HepG2 (cell line): ENCODE data around the gene ATP4A. TPM values are rescaled to one million over a fixed set of nuclear protein-coding genes. Genes with fewer than 3 reads are reported as not detected.

ENCODE experiments used
- ATAC-seq: fragments of 200-7000 bp; cut with Tn5 transposase; 3 replicates; pipeline ENCODE4 v1.9.1; 2020; ENCODE audit warnings: mild to moderate bottlenecking, moderate library complexity
- BruUV-seq: library from RNA; stranded (reverse); fragments of 400-500 nt; replicated peaks from 2 replicates; lab custom pipeline; 2021; lab: Mats Ljungman, UMichigan
- CTCF ChIA-PET: fragments of 300-600 bp; formaldehyde crosslinking; extraction: SDS; loops from one replicate; lab custom pipeline; 2021; ENCODE audit warnings: low total read pairs, inconsistent platforms, low intra/inter-chr PET ratio; lab: Yijun Ruan, JAX
- POLR2A ChIA-PET: fragments of 350-600 bp; sonication (Branson Sonifier 250); formaldehyde crosslinking; loops from one replicate; lab custom pipeline; 2020; ENCODE audit warnings: antibody characterized with exemption, inconsistent platforms; lab: Yijun Ruan, JAX
- DNase-seq: peaks from one replicate; pipeline ENCODE4 v3.0.0-alpha.2; 2015; ENCODE audit warnings: low spot score
- FAIRE-seq: peaks from 3 replicates; lab custom pipeline; 2011; peaks lifted over from hg19 to GRCh38; lab: Jason Lieb, UNC
- H2AFZ ChIP-seq: one replicate; pipeline ENCODE4 v1.6.1; 2011; ENCODE audit warnings: low read length, inconsistent platforms
- H3K27ac ChIP-seq: fragments of 300-600 bp; 3 replicates; pipeline ENCODE4 v1.8.0; 2011; ENCODE audit warnings: mixed run types, mild to moderate bottlenecking, mixed read lengths, low read length, inconsistent platforms; ENCODE audit not compliant: insufficient read depth; ENCODE audit errors: extremely low read length
- H3K27me3 ChIP-seq, 2 experiments: fragments of 200-600 bp in 1 of 2; 2 replicates in 1 of 2; 3 replicates in 1 of 2; pipeline versions ENCODE4 v1.6.0 to v1.8.0; 2011; ENCODE audit warnings: low read length in 2 of 2, mild to moderate bottlenecking in 2 of 2, moderate library complexity in 2 of 2, inconsistent platforms in 1 of 2; ENCODE audit not compliant: insufficient read depth in 2 of 2, control insufficient read depth in 1 of 2
- H3K36me3 ChIP-seq, 2 experiments: fragments of 200-600 bp in 1 of 2; replicated peaks in 1 of 2; 2 replicates in 1 of 2; 3 replicates in 1 of 2; pipeline versions ENCODE4 v1.5.1 to v1.8.0; 2011; ENCODE audit warnings: low read length in 2 of 2, inconsistent platforms in 1 of 2; ENCODE audit not compliant: insufficient read depth in 2 of 2, control insufficient read depth in 1 of 2
- H3K4me1 ChIP-seq: 2 replicates; pipeline ENCODE4 v1.5.1; 2012; ENCODE audit warnings: low read length, inconsistent platforms; ENCODE audit not compliant: insufficient read depth
- H3K4me2 ChIP-seq: 2 replicates; pipeline ENCODE4 v1.6.0; 2011; ENCODE audit warnings: low read depth, low read length, inconsistent platforms
- H3K4me3 ChIP-seq, 3 experiments: fragments of 200-600 bp in 1 of 3; sonication (generic), shearing (Covaris generic) in 1 of 3; replicated peaks in 1 of 3; 2 replicates each; pipeline ENCODE4 v1.5.1; 2011 to 2016; ENCODE audit warnings: low read length in 3 of 3, inconsistent platforms in 2 of 3, low read depth in 2 of 3, mild to moderate bottlenecking in 2 of 3, control low read depth in 1 of 3, mixed read lengths in 1 of 3; ENCODE audit not compliant: insufficient read depth in 1 of 3
- H3K79me2 ChIP-seq: one replicate; pipeline ENCODE4 v1.6.1; 2011; ENCODE audit warnings: low read length, inconsistent platforms; ENCODE audit not compliant: insufficient read depth
- H3K9ac ChIP-seq: 2 replicates; pipeline ENCODE4 v1.6.0; 2011; ENCODE audit warnings: mild to moderate bottlenecking, low read depth, low read length, inconsistent platforms; ENCODE audit not compliant: insufficient read depth
- H3K9me3 ChIP-seq: 2 replicates; pipeline ENCODE4 v1.5.1; 2012; ENCODE audit warnings: mild to moderate bottlenecking, low read length
- H4K20me1 ChIP-seq: 2 replicates; pipeline ENCODE4 v1.6.0; 2011; ENCODE audit warnings: inconsistent platforms, mild to moderate bottlenecking, low read length, moderate library complexity; ENCODE audit not compliant: insufficient read depth
- FOXA1 ChIP-seq, 2 experiments: fragments of 450-650 bp in 1 of 2; sonication (generic) in 1 of 2; formaldehyde crosslinking in 1 of 2; IDR thresholded peaks; 2 replicates each; pipeline versions ENCODE4 v1.4.0 to v1.6.1; 2016 to 2020; ENCODE audit warnings: missing genetic modification reagents in 1 of 2
- FOXC1 ChIP-seq: sonication (generic); formaldehyde crosslinking; IDR thresholded peaks from 2 replicates; pipeline ENCODE4 v1.8.0; 2022; ENCODE audit warnings: mild to moderate bottlenecking, missing genetic modification reagents, borderline replicate concordance
- IKZF1 ChIP-seq: fragments of 450-650 bp; IDR thresholded peaks from 2 replicates; pipeline ENCODE4 v1.7.1; 2016
- RAD21 ChIP-seq: fragments of 450-650 bp; formaldehyde crosslinking; IDR thresholded peaks from 2 replicates; pipeline ENCODE4 v1.5.0; 2020; ENCODE audit warnings: mild to moderate bottlenecking
- RBM22 ChIP-seq: fragments of 200-400 bp; formaldehyde crosslinking; optimal IDR thresholded peaks from 2 replicates; pipeline ENCODE3; 2017; ENCODE audit warnings: mild to moderate bottlenecking, low read length, moderate library complexity
- RFXAP ChIP-seq: sonication (generic); formaldehyde crosslinking; IDR thresholded peaks from 2 replicates; pipeline ENCODE4 v1.4.0; 2020; ENCODE audit warnings: missing genetic modification reagents, borderline replicate concordance
- RNF2 ChIP-seq: fragments of 450-650 bp; conservative IDR thresholded peaks from 2 replicates; pipeline ENCODE4 v1.6.1; 2016; ENCODE audit warnings: low read depth
- SP2 ChIP-seq: sonication (generic); formaldehyde crosslinking; IDR thresholded peaks from 2 replicates; pipeline ENCODE4 v1.5.1; 2020; ENCODE audit warnings: mild to moderate bottlenecking, missing genetic modification reagents
- STAG1 ChIP-seq: sonication (generic); formaldehyde crosslinking; IDR thresholded peaks from 2 replicates; pipeline ENCODE4 v1.4.0; 2020; ENCODE audit warnings: missing genetic modification reagents
- XRCC5 ChIP-seq: fragments of 200-400 bp; formaldehyde crosslinking; optimal IDR thresholded peaks from 2 replicates; pipeline ENCODE3; 2017; ENCODE audit warnings: mild to moderate bottlenecking, low read length
- ZMYM3 ChIP-seq: sonication (generic); formaldehyde crosslinking; IDR thresholded peaks from 2 replicates; pipeline ENCODE4 v1.5.1; 2020; ENCODE audit warnings: mild to moderate bottlenecking, missing genetic modification reagents
- ZNF33B ChIP-seq: sonication (generic); formaldehyde crosslinking; IDR thresholded peaks from 2 replicates; pipeline ENCODE4 v1.5.1; 2020; ENCODE audit warnings: mild to moderate bottlenecking, missing genetic modification reagents
- WGBS: methylation state at CpG from one replicate; pipeline ENCODE4 v1.1.6; 2017; ENCODE audit warnings: low lambda C conversion rate; 5-methylcytosine and 5-hydroxymethylcytosine counted together
- in situ Hi-C: cut with HindIII; loops from 2 replicates; pipeline ENCODE4 v1.10.0; 2017; ENCODE audit warnings: low pct_unique_long_range_greater_than_20kb; ENCODE audit not compliant: extremely low pct_ligation_motif_present
- intact Hi-C: fragments of 100-400 bp; cut with micrococcal nuclease; formaldehyde crosslinking; loops from one replicate; pipeline ENCODE4 v1.10.0; 2022; ENCODE audit not compliant: unreplicated experiment
- polyA plus RNA-seq, 8 experiments: library from polyadenylated mRNA; depleted of rRNA in 3 of 8; stranded (reverse) in 7 of 8; unstranded in 1 of 8; fragments of >200 nt; fragmentation: Illumina TruSeq in 4 of 8; extraction: Trizol in 4 of 8; gene quantifications; 2 replicates each; pipeline versions ENCODE4 v1.2.1 to v1.2.3, GENCODE V29; 2011 to 2016; ENCODE audit warnings: low read depth in 4 of 8, missing spikeins in 1 of 8, mixed read lengths in 1 of 8; ENCODE audit not compliant: insufficient read depth in 1 of 8
- total RNA-seq, 5 experiments: library from RNA; depleted of rRNA; stranded (reverse); fragments of >200 nt; fragmentation: Illumina TruSeq; extraction: Trizol; gene quantifications; 2 replicates each; pipeline ENCODE4 v1.2.3, GENCODE V29; 2016; ENCODE audit warnings: low read depth in 1 of 5
- TF ChIP-seq, protein P1 (sequence below): sonication (generic); formaldehyde crosslinking; IDR thresholded peaks from 2 replicates; pipeline ENCODE4 v1.4.0; 2020; ENCODE audit warnings: mild to moderate bottlenecking, missing genetic modification reagents
- TF ChIP-seq, protein P2 (sequence below): sonication (generic); formaldehyde crosslinking; IDR thresholded peaks from 2 replicates; pipeline ENCODE4 v1.5.1; 2020; ENCODE audit warnings: missing genetic modification reagents, mild to moderate bottlenecking, borderline replicate concordance

ATP4A gene
- total and polyA plus RNA-seq, 2 of the 13 experiments (the other 11 are each of a cell fraction or from before 2014, with no cell fraction given), result 0.08 to 0.11 TPM

DNA sequence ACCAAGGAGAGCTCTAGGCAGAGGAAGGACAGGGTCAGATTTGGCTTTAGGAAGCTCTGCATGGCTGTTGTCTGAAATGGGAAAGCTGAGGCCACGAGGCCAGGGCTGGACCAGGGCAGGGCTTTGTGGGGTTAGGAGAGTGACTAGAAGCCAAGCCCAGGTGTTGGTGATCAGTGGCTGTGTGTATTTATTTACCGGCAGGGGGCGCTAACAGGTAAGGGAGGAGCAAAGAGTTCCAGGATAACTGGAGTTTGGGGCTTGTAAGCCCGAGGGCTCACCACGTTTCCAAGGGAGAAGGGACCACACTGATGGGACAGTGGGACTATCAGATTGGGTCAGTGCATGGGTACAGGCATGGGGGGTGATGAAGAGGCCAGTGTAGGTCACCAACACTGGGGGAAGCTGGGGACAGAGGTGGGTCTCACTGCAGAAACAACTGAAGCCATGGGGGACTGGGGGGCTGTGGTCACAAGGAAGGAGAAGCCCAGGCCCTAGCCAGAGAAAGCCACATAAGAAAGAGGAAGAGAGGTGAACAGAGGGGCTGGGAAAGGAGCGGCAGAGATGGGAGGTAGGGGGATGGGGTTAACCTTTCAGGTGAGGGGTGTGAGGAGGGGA, 14.2 kb downstream of the ATP4A start:
- H3K27ac ChIP-seq, result no peak overlapping the region
- WGBS, result 23% methylated on average over 6 of the region's 6 CpGs
- peaks cover 0 to 6% of the 10 kb centered on the region in 2 experiments; a peak in 1 of 5 replicates for H3K27me3 ChIP-seq
- ChIA-PET POLR2A (interaction anchor here (0.6 to 1.7 kb wide), 2 partner anchors 8 to 61 kb away, joined by 3 to 6 read pairs; no protein-coding TSS in a partner anchor), CTCF (interaction anchor here (1.2 to 2.7 kb wide), 3 partner anchors 39 to 167 kb away, joined by 5 to 14 read pairs (median 8); no protein-coding TSS in a partner anchor)
- intact Hi-C loops (loop anchor here (1.0 kb wide), 1 partner anchor 168 kb away; no protein-coding TSS in a partner anchor), in situ Hi-C loops (loop anchor here (5.0 kb wide), 2 partner anchors 93 to 168 kb away; partner anchors contain the start of genes ETV2 and KMT2B)
- no TSS peak for BruUV-seq
- no peaks in the 10 kb centered on the region for H4K20me1 ChIP-seq
- H3K9me3 ChIP-seq, result no peaks in the 10 kb centered on the region
- H3K9ac ChIP-seq, result no peak overlapping the region
- ATAC-seq, result peak; percentile 45
- DNase-seq, result peak; percentile 76
- H3K4me3 ChIP-seq, result no peak overlapping the region
- H2AFZ ChIP-seq, result no peak overlapping the region
- peaks cover 18% of the 10 kb centered on the region for H3K79me2 ChIP-seq
- peaks cover 0 to 3% of the 10 kb centered on the region in 2 experiments; a peak in 3 of 5 replicates for H3K36me3 ChIP-seq
- FAIRE-seq, result peak; percentile 78
- peaks cover 51% of the 10 kb centered on the region for H3K4me1 ChIP-seq
- no peak overlapping the region for H3K4me2 ChIP-seq
- TF ChIP-seq FOXC1 (CRISPR knock-in tag), result 0 out of 2 replicates have a peak, but pooled peaks have one; percentile 12
- TF ChIP-seq SP2 (CRISPR knock-in tag), result no peak
- TF ChIP-seq IKZF1, result no peak
- TF ChIP-seq ZNF33B (CRISPR knock-in tag), result 0 out of 2 replicates have a peak, but pooled peaks have one; percentile 44
- TF ChIP-seq STAG1 (CRISPR knock-in tag), result peak; percentile 76
- TF ChIP-seq RNF2, result no peak
- TF ChIP-seq RBM22, result no peak
- peak; percentile 64 for TF ChIP-seq XRCC5
- peak; percentile 29; the same call in 1 of the 2 replicates for TF ChIP-seq RFXAP
- TF ChIP-seq FOXA1 (IDR thresholded peaks at IDR 0.05), result no peak
- TF ChIP-seq FOXA1 (CRISPR knock-in tag; IDR thresholded peaks at IDR 0.05), result 0 out of 2 replicates have a peak, but pooled peaks have one; percentile 23
- TF ChIP-seq, protein P1, sequence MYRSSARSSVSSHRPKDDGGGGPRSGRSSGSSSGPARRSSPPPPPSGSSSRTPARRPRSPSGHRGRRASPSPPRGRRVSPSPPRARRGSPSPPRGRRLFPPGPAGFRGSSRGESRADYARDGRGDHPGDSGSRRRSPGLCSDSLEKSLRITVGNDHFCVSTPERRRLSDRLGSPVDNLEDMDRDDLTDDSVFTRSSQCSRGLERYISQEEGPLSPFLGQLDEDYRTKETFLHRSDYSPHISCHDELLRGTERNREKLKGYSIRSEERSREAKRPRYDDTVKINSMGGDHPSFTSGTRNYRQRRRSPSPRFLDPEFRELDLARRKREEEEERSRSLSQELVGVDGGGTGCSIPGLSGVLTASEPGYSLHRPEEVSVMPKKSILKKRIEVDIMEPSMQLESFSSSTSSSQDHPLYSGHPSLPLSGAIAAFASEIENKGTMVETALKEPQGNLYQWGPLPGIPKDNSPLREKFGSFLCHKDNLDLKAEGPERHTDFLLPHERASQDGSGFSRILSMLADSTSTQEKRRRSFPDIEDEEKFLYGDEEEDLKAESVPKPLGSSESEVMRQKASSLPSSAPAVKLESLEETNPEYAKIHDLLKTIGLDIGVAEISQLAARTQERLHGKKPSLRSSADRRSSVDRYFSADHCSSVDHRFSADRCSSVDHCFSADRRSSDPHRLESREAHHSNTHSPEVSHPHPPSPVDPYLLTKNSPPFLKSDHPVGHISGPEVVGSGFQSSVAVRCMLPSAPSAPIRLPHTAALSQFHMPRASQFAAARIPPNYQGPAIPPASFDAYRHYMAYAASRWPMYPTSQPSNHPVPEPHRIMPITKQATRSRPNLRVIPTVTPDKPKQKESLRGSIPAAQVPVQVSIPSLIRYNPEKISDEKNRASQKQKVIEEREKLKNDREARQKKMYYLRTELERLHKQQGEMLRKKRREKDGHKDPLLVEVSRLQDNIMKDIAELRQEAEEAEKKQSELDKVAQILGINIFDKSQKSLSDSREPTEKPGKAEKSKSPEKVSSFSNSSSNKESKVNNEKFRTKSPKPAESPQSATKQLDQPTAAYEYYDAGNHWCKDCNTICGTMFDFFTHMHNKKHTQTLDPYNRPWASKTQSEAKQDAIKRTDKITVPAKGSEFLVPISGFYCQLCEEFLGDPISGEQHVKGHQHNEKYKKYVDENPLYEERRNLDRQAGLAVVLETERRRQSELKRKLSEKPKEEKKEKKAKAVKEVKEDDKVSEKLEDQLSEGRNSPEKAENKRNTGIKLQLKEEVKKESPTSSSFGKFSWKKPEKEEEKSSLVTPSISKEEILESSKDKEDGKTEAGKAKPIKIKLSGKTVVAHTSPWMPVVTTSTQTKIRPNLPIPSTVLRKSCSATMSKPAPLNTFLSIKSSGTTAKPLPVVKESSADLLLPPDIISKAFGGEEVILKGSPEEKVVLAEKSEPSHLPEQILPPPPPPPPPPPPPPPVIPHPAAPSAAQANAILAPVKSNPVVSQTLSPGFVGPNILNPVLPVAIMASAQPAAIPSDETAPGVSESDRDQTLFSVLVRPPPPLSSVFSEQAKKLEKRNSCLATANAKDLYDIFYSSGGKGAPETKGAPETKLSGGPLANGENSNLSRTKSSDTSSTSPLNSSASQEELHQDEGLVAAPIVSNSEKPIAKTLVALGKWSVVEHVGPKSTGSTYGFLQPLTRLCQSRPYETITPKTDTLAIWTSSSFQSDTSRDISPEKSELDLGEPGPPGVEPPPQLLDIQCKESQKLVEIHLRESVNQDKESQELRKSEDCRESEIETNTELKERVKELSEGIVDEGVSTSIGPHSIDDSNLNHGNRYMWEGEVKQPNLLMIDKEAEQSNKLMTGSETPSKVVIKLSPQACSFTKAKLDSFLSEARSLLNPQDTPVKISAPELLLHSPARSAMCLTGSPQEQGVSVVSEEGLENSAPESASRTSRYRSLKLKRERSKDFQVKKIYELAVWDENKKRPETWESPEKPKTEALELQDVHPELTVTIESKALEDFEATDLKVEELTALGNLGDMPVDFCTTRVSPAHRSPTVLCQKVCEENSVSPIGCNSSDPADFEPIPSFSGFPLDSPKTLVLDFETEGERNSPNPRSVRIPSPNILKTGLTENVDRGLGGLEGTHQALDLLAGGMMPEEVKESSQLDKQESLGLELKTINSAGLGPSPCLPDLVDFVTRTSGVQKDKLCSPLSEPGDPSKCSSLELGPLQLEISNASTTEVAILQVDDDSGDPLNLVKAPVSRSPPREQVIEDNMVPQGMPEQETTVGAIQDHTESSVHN, result 0 out of 2 replicates have a peak, but pooled peaks have one; percentile 47
- TF ChIP-seq RAD21, result peak; percentile 57
- TF ChIP-seq, protein P2, sequence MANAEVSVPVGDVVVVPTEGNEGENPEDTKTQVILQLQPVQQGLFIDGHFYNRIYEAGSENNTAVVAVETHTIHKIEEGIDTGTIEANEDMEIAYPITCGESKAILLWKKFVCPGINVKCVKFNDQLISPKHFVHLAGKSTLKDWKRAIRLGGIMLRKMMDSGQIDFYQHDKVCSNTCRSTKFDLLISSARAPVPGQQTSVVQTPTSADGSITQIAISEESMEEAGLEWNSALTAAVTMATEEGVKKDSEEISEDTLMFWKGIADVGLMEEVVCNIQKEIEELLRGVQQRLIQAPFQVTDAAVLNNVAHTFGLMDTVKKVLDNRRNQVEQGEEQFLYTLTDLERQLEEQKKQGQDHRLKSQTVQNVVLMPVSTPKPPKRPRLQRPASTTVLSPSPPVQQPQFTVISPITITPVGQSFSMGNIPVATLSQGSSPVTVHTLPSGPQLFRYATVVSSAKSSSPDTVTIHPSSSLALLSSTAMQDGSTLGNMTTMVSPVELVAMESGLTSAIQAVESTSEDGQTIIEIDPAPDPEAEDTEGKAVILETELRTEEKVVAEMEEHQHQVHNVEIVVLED (CRISPR knock-in tag), result 0 out of 2 replicates have a peak, but pooled peaks have one; percentile 33
- no peak for TF ChIP-seq ZMYM3 (CRISPR knock-in tag)
